NCI-H748 (cell line): ENCODE data around the gene PLCH2.

ENCODE experiments used
- DNase-seq: peaks from one replicate; lab custom pipeline; 2025; ENCODE audit not compliant: unreplicated experiment; lab: John Stamatoyannopoulos, UW

PLCH2 gene

GRCh38 chr1:2526824-2527555 is 50.9 kb downstream of the PLCH2 start:
- peak; percentile 64 for DNase-seq

DNA sequence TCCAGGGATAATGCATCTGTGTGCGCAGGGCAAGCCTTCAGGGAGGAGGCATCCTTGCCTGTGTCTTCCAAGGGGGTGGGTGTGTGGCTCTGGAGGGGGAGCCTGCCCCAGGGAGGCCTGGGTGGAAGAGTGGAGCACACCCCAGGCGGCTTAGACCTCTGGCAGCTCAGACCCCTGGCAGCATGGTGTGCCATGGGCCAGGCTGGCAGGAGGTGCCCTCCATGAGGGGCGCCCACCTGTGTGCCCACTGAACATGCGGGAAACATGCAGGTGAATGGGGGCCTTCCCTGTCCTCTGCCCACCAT is 51.4 kb downstream of the PLCH2 start:
- DNase-seq, result no peak

- DNase-seq, result no peak
Observed at GRCh38 chr1:2528016-2528415, 51.9 kb downstream of the PLCH2 start.

DNA sequence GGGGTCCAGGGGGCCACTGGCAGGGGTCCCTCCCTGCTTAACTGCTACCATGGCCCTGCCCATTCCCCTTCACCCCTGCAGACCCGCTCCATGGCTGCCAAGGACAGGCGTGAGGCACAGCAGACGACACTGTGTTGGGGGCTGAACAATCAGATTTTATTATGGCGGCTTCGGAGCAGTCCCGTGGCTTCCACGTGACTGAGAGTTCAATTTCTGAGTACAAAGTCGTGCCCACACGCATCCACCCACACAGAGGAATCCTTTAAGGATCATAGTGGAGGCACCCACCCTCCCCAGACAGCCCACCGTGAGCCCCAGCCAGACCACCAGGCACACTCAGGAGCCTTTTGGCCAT is 52.5 kb downstream of the PLCH2 start:
- DNase-seq, result no peak

DNA sequence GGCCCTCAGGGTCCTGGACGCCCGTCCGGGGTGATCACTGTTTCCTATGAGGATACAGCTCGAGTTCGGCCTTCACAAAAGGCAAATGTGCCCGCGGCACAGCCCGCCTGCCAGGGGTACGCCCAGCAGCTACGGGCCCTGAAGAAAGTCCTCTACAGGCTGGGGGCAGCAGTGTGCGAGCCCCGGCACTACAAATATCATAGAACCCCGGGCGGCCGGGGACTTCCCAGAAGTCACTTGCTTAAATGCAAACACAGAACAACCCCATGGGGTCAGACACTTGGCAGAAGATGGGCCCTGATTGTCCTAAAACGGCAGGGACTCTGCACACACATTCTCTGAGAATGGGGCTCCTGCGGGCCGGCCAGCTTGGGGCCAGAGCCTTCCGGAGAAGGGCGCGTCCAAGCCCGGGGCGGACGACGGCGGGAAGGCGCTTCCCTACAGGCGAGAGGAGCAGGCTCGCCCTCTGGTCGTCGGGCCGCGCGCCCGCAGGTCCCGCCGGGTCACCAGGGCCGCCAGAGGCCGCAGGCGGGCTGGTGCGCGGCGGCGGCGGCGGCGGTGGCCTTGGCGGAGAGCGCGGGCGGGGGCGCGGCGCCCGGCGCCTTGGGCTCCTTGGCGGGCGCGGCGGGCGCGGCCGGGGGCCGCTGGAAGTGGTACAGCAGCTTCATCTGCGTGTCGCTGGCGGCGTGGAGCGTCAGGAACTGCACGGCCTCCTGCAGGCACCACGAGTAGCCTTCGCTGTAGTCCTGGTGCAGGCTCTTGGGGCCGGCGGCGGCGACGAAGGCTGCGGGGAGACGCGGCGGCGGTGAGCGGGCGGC is 53.1 kb downstream of the PLCH2 start:
- DNase-seq, result peak; percentile 47

- DNase-seq, result peak; percentile 90
Observed at GRCh38 chr1:2529784-2530512, 53.9 kb downstream of the PLCH2 start, which contains the start of gene HES5. Gene HES5, minus strand, starts transcription at chr1:2530263. Its CDS starts 99 bp downstream, at chr1:2530164.

GRCh38 chr1:2530513-2531361 is 54.6 kb downstream of the PLCH2 start:
- DNase-seq, result peak; percentile 29

GRCh38 chr1:2532485-2533160 is 56.5 kb downstream of the PLCH2 start:
- DNase-seq, result no peak

DNA sequence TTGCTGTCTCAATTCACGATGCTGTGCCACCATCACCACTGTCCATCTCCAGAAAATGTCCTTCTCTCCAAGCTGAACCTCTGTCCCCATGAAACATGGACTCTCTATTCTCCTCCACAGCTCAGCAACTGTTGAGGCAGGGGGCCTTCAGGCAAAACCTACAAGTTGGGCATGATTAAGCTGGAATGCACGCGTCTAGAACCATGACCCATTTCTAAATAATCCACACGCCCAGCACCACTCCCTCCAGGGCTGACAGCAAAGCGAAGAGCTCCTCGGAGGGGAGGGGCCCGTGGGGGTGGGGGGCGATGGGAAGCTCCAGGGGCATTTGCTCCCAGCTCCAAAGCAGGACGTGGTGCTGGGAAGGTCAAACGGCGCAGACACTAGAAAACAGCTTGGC is 57.3 kb downstream of the PLCH2 start:
- no peak for DNase-seq

GRCh38 chr1:2534315-2534686 is 58.2 kb downstream of the PLCH2 start:
- no peak for DNase-seq

GRCh38 chr1:2534687-2535441 is 58.8 kb downstream of the PLCH2 start:
- DNase-seq, result peak; percentile 28

DNA sequence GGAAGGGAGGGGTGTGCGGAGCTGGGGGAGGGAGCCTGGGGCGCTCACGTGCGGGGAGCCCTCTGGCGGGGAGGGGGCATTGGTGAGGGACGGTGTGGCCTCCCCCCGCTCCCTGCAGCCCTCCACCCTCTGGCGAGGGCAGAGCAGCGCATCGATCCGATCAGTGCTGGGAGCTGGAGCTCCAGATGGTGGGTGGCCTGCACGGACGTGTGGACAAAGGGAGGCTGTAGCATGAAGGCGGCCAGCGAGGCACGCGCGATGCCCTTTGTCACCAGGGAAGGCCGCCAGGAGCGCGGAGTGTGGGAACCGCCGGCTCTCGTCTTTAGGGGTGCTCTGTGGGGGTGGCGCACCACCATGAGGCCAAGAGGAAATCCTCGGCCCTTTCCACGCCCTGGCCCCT is 59.4 kb downstream of the PLCH2 start:
- no peak for DNase-seq

- DNase-seq, result no peak
Observed at GRCh38 chr1:2535981-2536380, 59.9 kb downstream of the PLCH2 start.

- DNase-seq, result no peak
Observed at GRCh38 chr1:2537784-2538115, 61.7 kb downstream of the PLCH2 start.

DNA sequence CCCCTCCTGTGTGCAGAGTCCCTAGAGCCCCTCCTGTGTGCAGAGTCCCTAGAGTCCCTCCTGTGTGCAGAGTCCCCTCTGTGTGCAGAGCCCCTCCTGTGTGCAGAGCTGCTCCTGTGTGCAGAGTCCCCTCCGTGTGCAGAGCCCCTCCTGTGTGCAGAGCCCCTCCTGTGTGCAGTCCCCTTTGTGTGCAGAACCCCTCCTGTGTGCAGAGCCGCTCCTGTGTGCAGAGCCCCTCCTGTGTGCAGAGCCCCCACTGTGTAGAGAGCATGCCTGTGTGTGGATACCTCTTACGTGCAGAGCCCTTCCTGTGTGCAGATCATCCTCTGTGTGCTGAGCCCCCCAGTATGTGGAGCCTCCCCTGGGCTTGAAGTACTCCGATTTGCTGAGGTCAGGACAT is 62.3 kb downstream of the PLCH2 start:
- DNase-seq, result no peak

- no peak for DNase-seq
Observed at GRCh38 chr1:2538872-2539271, 62.8 kb downstream of the PLCH2 start.

- DNase-seq, result no peak
Observed at GRCh38 chr1:2539312-2539907, 63.3 kb downstream of the PLCH2 start.

- DNase-seq, result peak; percentile 21
Observed at GRCh38 chr1:2540816-2541492, 64.9 kb downstream of the PLCH2 start.
